ENCODE measurements around the gene STRN3.
"Not testable (repeated sequence)": the region's sequence is repeated elsewhere in the genome, so short reads cannot be mapped to it uniquely, and the experiment has no call there.

STRN3 gene

DNA sequence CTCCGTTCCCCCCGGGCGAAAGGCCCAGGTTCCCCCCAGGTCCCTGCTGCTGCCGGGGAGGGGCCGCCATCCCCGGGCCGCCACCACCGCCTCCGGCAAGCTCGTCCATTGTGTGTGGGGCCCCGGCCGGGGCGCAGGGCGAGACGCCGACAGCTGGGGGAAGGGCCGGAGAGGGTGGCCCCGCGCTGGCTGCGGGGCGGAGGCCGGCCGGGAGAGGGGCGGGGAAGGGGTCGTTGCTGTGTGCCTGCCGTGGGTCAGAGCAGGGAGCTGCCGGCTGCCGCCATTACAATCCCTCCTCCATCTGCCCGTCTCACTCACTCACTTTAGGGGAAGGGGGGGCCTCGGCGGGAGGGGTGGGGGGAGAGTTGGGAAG, at the start of gene STRN3:
Gene STRN3, minus strand, starts transcription at position 303 of the 373 bp plus-strand sequence. Its CDS starts 194 bp downstream, at position 109.
- no peak for FAIRE-seq

GRCh38 chr14:31075144-31075543, 49.0 kb upstream of the STRN3 start:
- FAIRE-seq: no peak

GRCh38 chr14:31071151-31071550, 45.0 kb upstream of the STRN3 start:
- no peak for FAIRE-seq

GRCh38 chr14:31070431-31070830, 44.3 kb upstream of the STRN3 start:
- FAIRE-seq: no peak

DNA sequence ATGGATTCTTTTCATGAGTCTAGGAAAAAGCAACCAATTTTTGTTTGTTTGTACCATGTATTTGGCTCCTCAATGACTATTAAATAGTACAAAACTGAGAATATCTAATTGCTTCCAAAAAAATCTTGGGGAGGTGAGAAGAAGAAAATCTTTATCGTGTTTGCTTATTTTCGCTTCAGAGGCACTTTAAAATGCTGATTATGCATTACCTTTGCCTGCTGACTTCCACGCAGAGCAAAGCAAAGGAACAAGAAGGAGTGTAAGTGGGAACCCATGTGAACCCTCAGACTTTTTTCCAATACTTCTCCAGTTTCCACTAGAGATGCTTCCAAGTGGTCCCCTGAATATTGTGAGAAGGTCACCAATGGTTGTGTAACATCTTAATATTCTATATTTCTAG, 43.2 kb upstream of the STRN3 start:
- no peak for FAIRE-seq

DNA sequence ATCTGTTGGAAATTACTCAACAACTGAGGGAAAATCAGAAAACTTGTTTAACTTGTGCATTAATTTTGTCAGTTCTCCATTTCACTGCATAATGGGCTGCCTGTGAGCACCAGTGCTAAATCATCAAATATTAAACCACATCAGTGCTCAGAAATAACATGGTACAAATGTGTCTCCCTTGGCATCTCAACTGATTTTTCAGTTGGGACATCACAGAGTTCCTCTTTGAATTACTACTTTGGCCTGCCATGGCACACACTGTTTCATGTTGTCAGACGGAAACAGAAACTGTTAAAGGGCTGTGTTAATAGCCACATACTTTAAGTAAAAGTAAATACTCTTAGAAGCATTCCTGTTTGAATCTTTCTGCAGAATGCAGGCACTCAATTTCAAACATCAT, 42.1 kb upstream of the STRN3 start:
- FAIRE-seq: no peak

GRCh38 chr14:31062908-31063307, 36.7 kb upstream of the STRN3 start:
- FAIRE-seq: not testable (repeated sequence)

DNA sequence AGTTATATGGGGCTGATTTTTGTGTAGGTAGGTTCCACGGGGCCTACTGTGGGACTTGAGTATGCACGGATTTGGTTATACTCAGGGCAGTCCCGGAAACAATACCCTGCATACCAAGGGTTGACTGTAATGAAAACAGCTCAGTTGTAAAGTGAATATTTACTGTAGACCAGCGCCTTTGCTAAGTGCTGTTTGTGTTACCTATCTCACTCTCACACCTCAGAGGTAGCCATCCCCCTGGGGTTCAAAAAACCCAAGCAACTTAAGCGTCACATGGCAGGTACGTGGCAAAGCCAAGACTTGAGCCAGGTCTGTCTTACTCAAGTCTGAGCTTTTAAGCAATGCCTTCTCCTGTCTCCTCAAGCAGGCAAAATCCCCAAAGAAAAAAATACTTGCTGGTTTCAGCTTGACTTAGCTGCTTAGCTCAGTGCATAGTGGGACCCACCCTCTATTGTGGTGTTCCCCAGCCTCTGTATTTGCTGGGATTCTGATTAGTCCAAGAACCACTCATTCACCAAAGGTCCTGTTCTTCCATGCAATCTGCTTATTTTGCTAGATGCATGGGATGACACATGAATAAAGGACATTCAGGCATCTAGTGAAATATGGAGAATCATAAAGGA, 34.2 kb upstream of the STRN3 start:
- no peak for FAIRE-seq

GRCh38 chr14:31059152-31059924, 33.2 kb upstream of the STRN3 start:
- FAIRE-seq: no peak

GRCh38 chr14:31057701-31058364, 31.7 kb upstream of the STRN3 start:
- FAIRE-seq: no peak

GRCh38 chr14:31057035-31057434, 30.9 kb upstream of the STRN3 start:
- no peak for FAIRE-seq

GRCh38 chr14:31052905-31053586, 26.9 kb upstream of the STRN3 start:
- FAIRE-seq: not testable (repeated sequence)

GRCh38 chr14:31051511-31051910, 25.3 kb upstream of the STRN3 start:
- FAIRE-seq: no peak

- FAIRE-seq: no peak
Observed at GRCh38 chr14:31051023-31051422, 24.8 kb upstream of the STRN3 start.

DNA sequence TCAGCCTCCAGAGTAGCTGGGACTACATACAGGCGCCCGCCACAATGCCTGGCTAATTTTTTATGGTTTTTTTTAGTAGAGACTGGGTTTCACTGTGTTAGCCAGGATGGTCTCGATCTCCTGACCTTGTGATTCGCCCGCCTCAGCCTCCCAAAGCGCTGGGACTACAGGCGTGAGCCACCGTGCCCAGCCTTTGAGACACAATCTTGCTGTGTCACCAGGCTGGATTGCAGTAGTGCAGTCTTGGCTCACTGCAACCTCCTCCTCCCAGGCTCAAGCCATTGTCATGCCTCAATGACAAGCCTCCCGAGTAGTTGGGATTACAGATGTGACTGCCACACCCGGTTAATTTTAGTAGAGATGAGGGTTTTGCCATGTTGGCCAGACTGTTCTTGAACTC, 21.3 kb upstream of the STRN3 start:
- FAIRE-seq: no peak

GRCh38 chr14:31045501-31046080, 19.4 kb upstream of the STRN3 start:
- no peak for FAIRE-seq

DNA sequence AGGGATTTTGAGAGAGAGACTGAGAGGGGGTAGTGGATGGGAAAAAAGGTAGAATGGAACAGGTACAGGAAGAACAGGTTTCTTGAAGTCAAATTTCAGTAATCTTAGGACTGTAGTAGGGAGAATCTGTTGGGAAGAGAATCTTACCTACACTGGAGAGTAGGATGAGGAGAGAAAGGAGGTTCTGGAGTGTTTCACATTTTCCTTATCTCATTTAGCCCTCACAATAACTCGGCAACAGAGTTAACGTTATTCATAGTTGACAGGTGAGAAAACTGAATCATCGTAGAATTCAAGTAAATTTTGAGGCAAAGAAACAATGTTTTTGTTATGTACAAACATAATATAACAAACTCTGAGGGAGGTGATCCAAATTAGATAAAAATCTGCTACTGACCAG, 17.2 kb upstream of the STRN3 start:
- FAIRE-seq: no peak

GRCh38 chr14:31042893-31043292, 16.7 kb upstream of the STRN3 start:
- FAIRE-seq: not testable (repeated sequence)

DNA sequence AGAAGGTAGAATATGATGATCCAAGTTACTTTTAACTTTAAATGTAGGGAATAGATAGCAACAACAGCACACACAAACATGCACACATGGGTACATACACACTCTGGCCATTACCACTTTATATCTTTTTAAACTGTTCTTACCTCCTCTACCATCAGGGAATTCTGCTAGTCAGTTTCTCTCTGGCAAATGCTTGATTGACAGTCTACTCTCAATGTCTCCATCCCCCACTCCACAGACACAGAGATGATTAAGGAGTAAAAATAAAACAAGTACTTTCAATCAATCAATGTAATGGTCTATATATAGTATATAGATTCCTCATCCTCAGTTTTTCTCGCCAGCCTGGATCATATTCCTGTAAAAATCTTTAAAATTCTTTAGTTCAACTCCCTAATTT, 16.1 kb upstream of the STRN3 start:
- no peak for FAIRE-seq

- FAIRE-seq: no peak
Observed at GRCh38 chr14:31038521-31039166, 12.5 kb upstream of the STRN3 start.

- no peak for FAIRE-seq
Observed at GRCh38 chr14:31037709-31038221, 11.6 kb upstream of the STRN3 start.

GRCh38 chr14:31036552-31036951, 10.4 kb upstream of the STRN3 start:
- no peak for FAIRE-seq

All from colon (tissue), 2 donors.